HCT116 (cell line): Measurements from ENCODE around the gene MCEE. TPM values are rescaled to one million over a fixed set of nuclear protein-coding genes. Genes with fewer than 3 reads are reported as not detected.
"Not testable (repeated sequence)": the region's sequence is repeated elsewhere in the genome, so short reads cannot be mapped to it uniquely, and the experiment has no call there.

ENCODE experiments used
- ATAC-seq: fragments of 200-7000 bp; cut with Tn5 transposase; 2 replicates; pipeline ENCODE4 v1.9.1; 2020; ENCODE audit warnings: mild to moderate bottlenecking, moderate library complexity
- BruUV-seq: library from RNA; stranded (reverse); fragments of 400-500 nt; replicated peaks from 2 replicates; lab custom pipeline; 2021; lab: Mats Ljungman, UMichigan
- CTCF ChIA-PET: fragments of 300-600 bp; sonication (Branson Sonifier 250); formaldehyde crosslinking; loops from one replicate; lab custom pipeline; 2021; ENCODE audit warnings: antibody characterized with exemption; lab: Charles Lee
- POLR2A ChIA-PET: fragments of 300-600, 350-600 bp; sonication (Branson Sonifier 250); formaldehyde crosslinking; loops from one replicate; lab custom pipeline; 2021; ENCODE audit warnings: antibody characterized with exemption; lab: Charles Lee
- RAD21 ChIA-PET, 2 experiments: fragments of 300-600 bp; sonication (Branson Sonifier 250); formaldehyde crosslinking; loops; one replicate each; lab custom pipeline; 2023; ENCODE audit warnings: low total read pairs in 2 of 2; ENCODE audit not compliant: uncharacterized antibody in 2 of 2, unreplicated experiment in 2 of 2, low non-redundant PET in 1 of 2; lab: Charles Lee
- DNase-seq: peaks from one replicate; pipeline ENCODE4 v3.0.0-alpha.2; 2010; ENCODE audit warnings: low read depth, low spot score
- H2AFZ ChIP-seq: fragments of 200-600 bp; shearing (Covaris generic), sonication (generic); 2 replicates; pipeline ENCODE4 v1.6.1; 2017; ENCODE audit warnings: low read depth, mixed run types, mixed read lengths, antibody characterized with exemption, low read length; ENCODE audit not compliant: poor library complexity, severe bottlenecking
- H3K27ac ChIP-seq: 2 replicates; pipeline ENCODE4 v1.5.1; 2012; ENCODE audit warnings: low read depth, low read length
- H3K27me3 ChIP-seq: fragments of 200-600 bp; sonication (generic); 2 replicates; pipeline ENCODE4 v1.6.1; 2016; ENCODE audit warnings: mixed run types, low read length, mixed read lengths; ENCODE audit not compliant: insufficient read depth
- H3K36me3 ChIP-seq, 2 experiments: fragments of 200-500 bp in 1 of 2; fragments of 200-600 bp in 1 of 2; sonication (Bioruptor generic) in 1 of 2; sonication (generic) in 1 of 2; 2 replicates each; pipeline versions ENCODE4 v1.5.1 to v1.6.1; 2014 to 2016; ENCODE audit warnings: low read length in 2 of 2, inconsistent platforms in 1 of 2, mixed read lengths in 1 of 2, mixed run types in 1 of 2; ENCODE audit not compliant: insufficient read depth in 2 of 2, control insufficient read depth in 1 of 2
- H3K4me1 ChIP-seq, 2 experiments: fragments of 200-600 bp in 1 of 2; sonication (generic) in 1 of 2; 2 replicates each; pipeline versions ENCODE4 v1.5.1 to v1.6.1; 2012 to 2017; ENCODE audit warnings: low read length in 2 of 2, inconsistent platforms in 1 of 2, mild to moderate bottlenecking in 1 of 2, mixed read lengths in 1 of 2, mixed run types in 1 of 2, moderate library complexity in 1 of 2; ENCODE audit not compliant: insufficient read depth in 2 of 2, control insufficient read depth in 1 of 2
- H3K4me2 ChIP-seq: fragments of 200-600 bp; sonication (generic); 2 replicates; pipeline ENCODE4 v1.6.1; 2017; ENCODE audit warnings: mixed run types, low read length, mixed read lengths
- H3K4me3 ChIP-seq, 2 experiments: fragments of 200-600 bp in 1 of 2; sonication (generic) in 1 of 2; replicated peaks in 1 of 2; 2 replicates each; pipeline ENCODE4 v1.5.1; 2011 to 2016; ENCODE audit warnings: low read length in 2 of 2, control low read depth in 1 of 2, low read depth in 1 of 2, mild to moderate bottlenecking in 1 of 2, mixed read lengths in 1 of 2, mixed run types in 1 of 2
- H3K79me2 ChIP-seq: fragments of 200-600 bp; sonication (generic); 2 replicates; pipeline ENCODE4 v1.6.1; 2017; ENCODE audit warnings: mild to moderate bottlenecking, mixed run types, low read length, moderate library complexity, mixed read lengths; ENCODE audit not compliant: insufficient read depth
- H3K9ac ChIP-seq: fragments of 200-600 bp; sonication (generic); 2 replicates; pipeline ENCODE4 v1.6.1; 2016; ENCODE audit warnings: low read length, mixed read lengths
- H3K9me2 ChIP-seq: fragments of 200-600 bp; sonication (generic), shearing (Covaris generic); 2 replicates; pipeline ENCODE4 v1.6.1; 2017; ENCODE audit warnings: mixed run types, mild to moderate bottlenecking, moderate library complexity; ENCODE audit not compliant: insufficient read depth
- H3K9me3 ChIP-seq, 2 experiments: fragments of 200-500 bp in 1 of 2; fragments of 200-600 bp in 1 of 2; sonication (Bioruptor generic) in 1 of 2; sonication (generic) in 1 of 2; 2 replicates each; pipeline ENCODE4 v1.6.1; 2014 to 2017; ENCODE audit warnings: low read length in 2 of 2, mixed read lengths in 2 of 2, inconsistent platforms in 1 of 2, low read depth in 1 of 2, mild to moderate bottlenecking in 1 of 2, mixed run types in 1 of 2, moderate library complexity in 1 of 2; ENCODE audit not compliant: control insufficient read depth in 1 of 2, insufficient read depth in 1 of 2
- H4K20me1 ChIP-seq: fragments of 200-600 bp; sonication (generic), shearing (Covaris generic); 2 replicates; pipeline ENCODE4 v1.6.1; 2017; ENCODE audit warnings: mixed run types, mild to moderate bottlenecking, moderate library complexity; ENCODE audit not compliant: insufficient read depth
- ATF3 ChIP-seq: IDR thresholded peaks from 2 replicates; pipeline ENCODE4 v1.6.1; 2012
- CBX3 ChIP-seq: IDR thresholded peaks from 2 replicates; pipeline ENCODE4 v1.6.1; 2012; ENCODE audit warnings: low read depth
- CTCF ChIP-seq, 3 experiments: fragments of 200-600 bp in 1 of 3; sonication (generic) in 1 of 3; IDR thresholded peaks in 2 of 3; conservative IDR thresholded peaks in 1 of 3; 2 replicates each; pipeline ENCODE4 v1.5.1; 2012 to 2017; ENCODE audit warnings: low read depth in 2 of 3, low read length in 2 of 3, antibody characterized with exemption in 1 of 3, borderline replicate concordance in 1 of 3, control low read depth in 1 of 3, mild to moderate bottlenecking in 1 of 3, mixed read lengths in 1 of 3, mixed run types in 1 of 3, moderate library complexity in 1 of 3; ENCODE audit not compliant: insufficient read depth in 1 of 3
- EZH2phosphoT487 ChIP-seq: fragments of 200-600 bp; IDR thresholded peaks from 2 replicates; pipeline ENCODE4 v1.6.1; 2018; ENCODE audit warnings: antibody characterized with exemption, borderline replicate concordance
- JUND ChIP-seq: IDR thresholded peaks from 2 replicates; pipeline ENCODE4 v1.6.1; 2012
- RAD21 ChIP-seq: IDR thresholded peaks from 2 replicates; pipeline ENCODE4 v1.6.1; 2012; ENCODE audit warnings: low read depth, mild to moderate bottlenecking
- SP1 ChIP-seq: IDR thresholded peaks from 2 replicates; pipeline ENCODE4 v1.6.1; 2012; ENCODE audit warnings: low read depth
- YY1 ChIP-seq: IDR thresholded peaks from 2 replicates; pipeline ENCODE4 v1.6.1; 2011; ENCODE audit warnings: low read length, low read depth, moderate library complexity, mild to moderate bottlenecking; ENCODE audit not compliant: insufficient replicate concordance; ENCODE audit errors: extremely low read depth
- ZNF274 ChIP-seq: fragments of 200-500 bp; sonication (Bioruptor generic); IDR thresholded peaks from 2 replicates; pipeline ENCODE4 v1.6.1; 2014; ENCODE audit warnings: mild to moderate bottlenecking, low read depth, low read length, inconsistent platforms
- intact Hi-C: fragments of 100-400 bp; cut with micrococcal nuclease; formaldehyde crosslinking; loops from 2 replicates; pipeline ENCODE4 v1.10.0; 2022
- total RNA-seq: library from RNA; stranded (reverse); gene quantifications from one replicate; pipeline ENCODE4 v1.2.1, GENCODE V29; 2021; ENCODE audit not compliant: unreplicated experiment
- TF ChIP-seq, protein P1 (sequence below): IDR thresholded peaks from 2 replicates; pipeline ENCODE4 v1.6.1; 2011; ENCODE audit warnings: mild to moderate bottlenecking, low read length, moderate library complexity; ENCODE audit not compliant: insufficient replicate concordance; ENCODE audit errors: extremely low read depth
- TF ChIP-seq, protein P2 (sequence below): IDR thresholded peaks from 2 replicates; pipeline ENCODE4 v1.6.1; 2012

MCEE gene
- total RNA-seq, 1 experiment from 2014 or later = 9.0 TPM

GRCh38 chr2:71100195-71100964 lies 29.6 kb downstream of the MCEE start:
- no peak overlapping the region for H3K4me3 ChIP-seq
- CTCF ChIA-PET = interaction anchor here (0.6 to 2.7 kb wide), 19 partner anchors 9 to 1349 kb away, joined by 3 to 17 read pairs (median 5); partner anchors contain the start of genes NAGK and ZNF638
- H3K79me2 ChIP-seq = no peaks in the 10 kb centered on the region
- no peaks in the 10 kb centered on the region for H4K20me1 ChIP-seq
- H3K36me3 ChIP-seq = no peaks in the 10 kb centered on the region
- ATAC-seq (peak; percentile 99), DNase-seq (peak; percentile 51)
- no TSS peak for BruUV-seq
- no peaks in the 10 kb centered on the region for H3K9me2 ChIP-seq
- no peak overlapping the region for H3K9ac ChIP-seq
- POLR2A ChIA-PET = interaction anchor here (0.6 to 1.2 kb wide), 4 partner anchors 14 to 771 kb away, joined by 3 to 4 read pairs (median 4); partner anchors contain the start of genes MPHOSPH10 and NAGK
- H3K27me3 ChIP-seq = no peaks in the 10 kb centered on the region
- peak overlapping the region; percentile 99 for H2AFZ ChIP-seq
- H3K9me3 ChIP-seq = no peaks in the 10 kb centered on the region
- H3K27ac ChIP-seq = no peak overlapping the region
- RAD21 ChIA-PET = interaction anchor here in 1 of 2 experiments (1.1 kb wide), 1 partner anchor 55 kb away, joined by 6 read pairs; no protein-coding TSS in a partner anchor
- TF ChIP-seq ZNF274 = no peak
- TF ChIP-seq ATF3 = no peak
- TF ChIP-seq SP1 = no peak
- TF ChIP-seq CTCF (IDR thresholded peaks at IDR 0.05 in 2 of 3, conservative IDR thresholded peaks at IDR 0.05 in 1 of 3; ENCODE audit: borderline replicate concordance in 1 of 3, insufficient read depth in 1 of 3, low read depth in 2 of 3, low read length in 2 of 3) = peak; percentile 59 to 81 (median 68); a peak in 5 of 6 replicates
- TF ChIP-seq, protein P1, sequence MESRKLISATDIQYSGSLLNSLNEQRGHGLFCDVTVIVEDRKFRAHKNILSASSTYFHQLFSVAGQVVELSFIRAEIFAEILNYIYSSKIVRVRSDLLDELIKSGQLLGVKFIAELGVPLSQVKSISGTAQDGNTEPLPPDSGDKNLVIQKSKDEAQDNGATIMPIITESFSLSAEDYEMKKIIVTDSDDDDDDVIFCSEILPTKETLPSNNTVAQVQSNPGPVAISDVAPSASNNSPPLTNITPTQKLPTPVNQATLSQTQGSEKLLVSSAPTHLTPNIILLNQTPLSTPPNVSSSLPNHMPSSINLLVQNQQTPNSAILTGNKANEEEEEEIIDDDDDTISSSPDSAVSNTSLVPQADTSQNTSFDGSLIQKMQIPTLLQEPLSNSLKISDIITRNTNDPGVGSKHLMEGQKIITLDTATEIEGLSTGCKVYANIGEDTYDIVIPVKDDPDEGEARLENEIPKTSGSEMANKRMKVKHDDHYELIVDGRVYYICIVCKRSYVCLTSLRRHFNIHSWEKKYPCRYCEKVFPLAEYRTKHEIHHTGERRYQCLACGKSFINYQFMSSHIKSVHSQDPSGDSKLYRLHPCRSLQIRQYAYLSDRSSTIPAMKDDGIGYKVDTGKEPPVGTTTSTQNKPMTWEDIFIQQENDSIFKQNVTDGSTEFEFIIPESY = no peak
- TF ChIP-seq, protein P2, sequence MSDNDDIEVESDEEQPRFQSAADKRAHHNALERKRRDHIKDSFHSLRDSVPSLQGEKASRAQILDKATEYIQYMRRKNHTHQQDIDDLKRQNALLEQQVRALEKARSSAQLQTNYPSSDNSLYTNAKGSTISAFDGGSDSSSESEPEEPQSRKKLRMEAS = 0 out of 2 replicates have a peak, but pooled peaks have one; percentile 15
- TF ChIP-seq CBX3 = peak; percentile 30; the same call in 1 of the 2 replicates
- no peak for TF ChIP-seq EZH2phosphoT487
- TF ChIP-seq YY1 = peak; percentile 80
- peak; percentile 66 for TF ChIP-seq RAD21
- no peak for TF ChIP-seq JUND
- TF ChIP-seq, all 23 proteins: peak for 5
- Histone ChIP-seq H3K4me1 (peaks cover 0 to 2% of the 10 kb centered on the region in 2 experiments; a peak in 1 of 4 replicates), H3K4me2 (peak overlapping the region; percentile 34; the same call in 1 of the 2 replicates)
- intact Hi-C loops = no loop called here

DNA sequence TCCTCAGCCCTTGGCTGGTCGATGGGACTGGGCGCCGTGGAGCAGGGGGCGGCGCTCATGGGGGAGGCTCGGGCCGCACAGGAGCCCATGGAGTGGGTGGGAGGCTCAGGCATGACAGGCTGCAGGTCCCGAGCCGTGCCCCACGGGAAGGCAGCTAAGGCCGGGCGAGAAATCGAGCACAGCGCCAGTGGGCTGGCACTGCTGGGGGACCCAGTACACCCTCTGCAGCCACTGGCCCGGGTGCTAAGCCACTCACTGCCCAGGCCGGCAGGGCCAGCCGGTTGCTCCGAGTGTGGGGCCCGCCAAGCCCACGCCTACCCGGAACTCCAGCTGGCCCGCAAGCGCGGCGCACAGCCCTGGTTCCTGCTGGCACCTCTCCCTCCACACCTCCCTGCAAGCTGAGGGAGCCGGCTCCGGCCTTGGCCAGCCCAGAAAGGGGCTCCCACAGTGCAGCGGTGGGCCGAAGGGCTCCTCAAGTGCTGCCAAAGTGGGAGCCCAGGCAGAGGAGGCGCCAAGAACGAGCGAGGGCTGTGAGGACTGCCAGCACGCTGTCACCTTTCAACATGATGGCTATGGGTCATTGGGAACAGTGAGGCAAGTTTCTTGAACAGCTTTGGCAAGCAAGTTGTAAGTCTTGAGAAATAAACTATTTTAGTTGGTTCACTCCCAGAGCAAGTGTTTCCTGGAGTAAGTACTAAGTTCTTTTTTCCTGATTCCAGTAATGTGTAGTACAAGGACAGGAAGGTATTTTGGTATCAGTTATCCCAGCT lies 37.4 kb downstream of the MCEE start:
- H3K79me2 ChIP-seq, H3K36me3 ChIP-seq, H3K27ac ChIP-seq, BruUV-seq, POLR2A ChIA-PET, ATAC-seq, DNase-seq, H3K27me3 ChIP-seq, H3K4me1 ChIP-seq, H3K9ac ChIP-seq, H2AFZ ChIP-seq, H3K4me2 ChIP-seq, H3K4me3 ChIP-seq, H3K9me2 ChIP-seq, RAD21 ChIA-PET, intact Hi-C loops, H4K20me1 ChIP-seq, H3K9me3 ChIP-seq: not testable (repeated sequence)
- CTCF ChIA-PET = interaction anchor here (1.8 kb wide), 1 partner anchor 8 kb away, joined by 8 read pairs; no protein-coding TSS in a partner anchor
